ENCODE data around the gene TAF4B.
"Not testable (repeated sequence)": the region's sequence is repeated elsewhere in the genome, so short reads cannot be mapped to it uniquely, and the experiment has no call there.

Gene TAF4B

DNA sequence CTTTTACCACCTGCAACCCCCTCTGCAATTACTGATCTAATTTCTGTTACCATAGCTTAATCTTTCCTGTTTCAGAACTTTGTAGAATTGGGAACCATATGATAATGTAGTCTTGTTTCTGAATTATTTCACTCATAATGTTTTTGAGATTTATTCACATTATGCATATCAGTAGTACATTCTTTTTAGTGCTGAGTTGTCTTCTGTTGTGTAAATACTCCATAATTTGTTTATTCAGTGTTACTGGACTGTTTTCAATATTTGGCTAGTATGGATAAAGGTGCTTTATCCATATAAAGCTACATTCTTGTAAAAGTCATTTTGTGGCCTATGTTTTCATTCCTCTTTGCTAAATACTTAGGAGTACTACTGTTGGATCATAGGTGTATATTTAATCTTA lies 152.5 kb downstream of the TAF4B start:
- Histone ChIP-seq H3K4me3 (ENCODE audit: low read depth, low read length) (no peak overlapping the region), H3K27ac (ENCODE audit: extremely low read depth, low read depth, low read length) (no peak overlapping the region), H3K36me3 (ENCODE audit: control insufficient read depth in 2 of 2, insufficient read depth in 1 of 2, low read length in 2 of 2) (no peaks in the 10 kb centered on the region), H3K9me3 (ENCODE audit: control insufficient read depth, insufficient read depth, low read depth, low read length) (no peaks in the 10 kb centered on the region), H3K4me1 (ENCODE audit: control insufficient read depth, insufficient read depth, low read length) (no peaks in the 10 kb centered on the region)
- no peak for TF ChIP-seq ZNF423 (tag by site-specific recombination; IDR thresholded peaks at IDR 0.05)
- TF ChIP-seq ZNF776 (tag by site-specific recombination; IDR thresholded peaks at IDR 0.05; ENCODE audit: borderline replicate concordance): no peak
- no peak for TF ChIP-seq EGR2 (tag by site-specific recombination; IDR thresholded peaks at IDR 0.05; ENCODE audit: low read depth)
- no peak for TF ChIP-seq ZNF510 (tag by site-specific recombination; IDR thresholded peaks at IDR 0.05; ENCODE audit: insufficient replicate concordance)
- TF ChIP-seq, protein P1, sequence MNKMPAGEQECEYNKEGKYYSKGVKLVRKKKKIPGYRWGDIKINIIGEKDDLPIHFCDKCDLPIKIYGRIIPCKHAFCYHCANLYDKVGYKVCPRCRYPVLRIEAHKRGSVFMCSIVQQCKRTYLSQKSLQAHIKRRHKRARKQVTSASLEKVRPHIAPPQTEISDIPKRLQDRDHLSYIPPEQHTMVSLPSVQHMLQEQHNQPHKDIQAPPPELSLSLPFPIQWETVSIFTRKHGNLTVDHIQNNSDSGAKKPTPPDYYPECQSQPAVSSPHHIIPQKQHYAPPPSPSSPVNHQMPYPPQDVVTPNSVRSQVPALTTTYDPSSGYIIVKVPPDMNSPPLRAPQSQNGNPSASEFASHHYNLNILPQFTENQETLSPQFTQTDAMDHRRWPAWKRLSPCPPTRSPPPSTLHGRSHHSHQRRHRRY (tag by site-specific recombination; IDR thresholded peaks at IDR 0.05): no peak
- TF ChIP-seq ZNF311 (tag by site-specific recombination; IDR thresholded peaks at IDR 0.05; ENCODE audit: borderline replicate concordance): no peak
- no peak for TF ChIP-seq ZNF621 (tag by site-specific recombination; IDR thresholded peaks at IDR 0.05)
- no peak for TF ChIP-seq KLF8 (tag by site-specific recombination; IDR thresholded peaks at IDR 0.05)
- no peak for TF ChIP-seq ZNF112 (tag by site-specific recombination; IDR thresholded peaks at IDR 0.05)
- TF ChIP-seq ZNF16 (tag by site-specific recombination; IDR thresholded peaks at IDR 0.05; ENCODE audit: low read depth): no peak
- TF ChIP-seq, protein P2, sequence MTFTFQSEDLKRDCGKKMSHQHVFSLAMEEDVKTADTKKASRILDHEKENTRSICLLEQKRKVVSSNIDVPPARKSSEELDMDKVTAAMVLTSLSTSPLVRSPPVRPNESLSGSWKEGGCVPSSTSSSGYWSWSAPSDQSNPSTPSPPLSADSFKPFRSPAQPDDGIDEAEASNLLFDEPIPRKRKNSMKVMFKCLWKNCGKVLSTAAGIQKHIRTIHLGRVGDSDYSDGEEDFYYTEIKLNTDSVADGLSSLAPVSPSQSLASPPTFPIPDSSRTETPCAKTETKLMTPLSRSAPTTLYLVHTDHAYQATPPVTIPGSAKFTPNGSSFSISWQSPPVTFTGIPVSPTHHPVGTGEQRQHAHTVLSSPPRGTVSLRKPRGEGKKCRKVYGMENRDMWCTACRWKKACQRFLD (tag by site-specific recombination; IDR thresholded peaks at IDR 0.05): no peak
- TF ChIP-seq, protein P3, sequence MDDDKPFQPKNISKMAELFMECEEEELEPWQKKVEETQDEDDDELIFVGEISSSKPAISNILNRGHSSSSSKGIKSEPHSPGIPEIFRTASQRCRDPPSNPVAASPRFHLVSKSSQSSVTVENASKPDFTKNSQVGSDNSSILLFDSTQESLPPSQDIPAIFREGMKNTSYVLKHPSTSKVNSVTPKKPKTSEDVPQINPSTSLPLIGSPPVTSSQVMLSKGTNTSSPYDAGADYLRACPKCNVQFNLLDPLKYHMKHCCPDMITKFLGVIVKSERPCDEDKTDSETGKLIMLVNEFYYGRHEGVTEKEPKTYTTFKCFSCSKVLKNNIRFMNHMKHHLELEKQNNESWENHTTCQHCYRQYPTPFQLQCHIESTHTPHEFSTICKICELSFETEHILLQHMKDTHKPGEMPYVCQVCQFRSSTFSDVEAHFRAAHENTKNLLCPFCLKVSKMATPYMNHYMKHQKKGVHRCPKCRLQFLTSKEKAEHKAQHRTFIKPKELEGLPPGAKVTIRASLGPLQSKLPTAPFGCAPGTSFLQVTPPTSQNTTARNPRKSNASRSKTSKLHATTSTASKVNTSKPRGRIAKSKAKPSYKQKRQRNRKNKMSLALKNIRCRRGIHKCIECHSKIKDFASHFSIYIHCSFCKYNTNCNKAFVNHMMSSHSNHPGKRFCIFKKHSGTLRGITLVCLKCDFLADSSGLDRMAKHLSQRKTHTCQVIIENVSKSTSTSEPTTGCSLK (tag by site-specific recombination; IDR thresholded peaks at IDR 0.05): no peak
- TF ChIP-seq, protein P4, sequence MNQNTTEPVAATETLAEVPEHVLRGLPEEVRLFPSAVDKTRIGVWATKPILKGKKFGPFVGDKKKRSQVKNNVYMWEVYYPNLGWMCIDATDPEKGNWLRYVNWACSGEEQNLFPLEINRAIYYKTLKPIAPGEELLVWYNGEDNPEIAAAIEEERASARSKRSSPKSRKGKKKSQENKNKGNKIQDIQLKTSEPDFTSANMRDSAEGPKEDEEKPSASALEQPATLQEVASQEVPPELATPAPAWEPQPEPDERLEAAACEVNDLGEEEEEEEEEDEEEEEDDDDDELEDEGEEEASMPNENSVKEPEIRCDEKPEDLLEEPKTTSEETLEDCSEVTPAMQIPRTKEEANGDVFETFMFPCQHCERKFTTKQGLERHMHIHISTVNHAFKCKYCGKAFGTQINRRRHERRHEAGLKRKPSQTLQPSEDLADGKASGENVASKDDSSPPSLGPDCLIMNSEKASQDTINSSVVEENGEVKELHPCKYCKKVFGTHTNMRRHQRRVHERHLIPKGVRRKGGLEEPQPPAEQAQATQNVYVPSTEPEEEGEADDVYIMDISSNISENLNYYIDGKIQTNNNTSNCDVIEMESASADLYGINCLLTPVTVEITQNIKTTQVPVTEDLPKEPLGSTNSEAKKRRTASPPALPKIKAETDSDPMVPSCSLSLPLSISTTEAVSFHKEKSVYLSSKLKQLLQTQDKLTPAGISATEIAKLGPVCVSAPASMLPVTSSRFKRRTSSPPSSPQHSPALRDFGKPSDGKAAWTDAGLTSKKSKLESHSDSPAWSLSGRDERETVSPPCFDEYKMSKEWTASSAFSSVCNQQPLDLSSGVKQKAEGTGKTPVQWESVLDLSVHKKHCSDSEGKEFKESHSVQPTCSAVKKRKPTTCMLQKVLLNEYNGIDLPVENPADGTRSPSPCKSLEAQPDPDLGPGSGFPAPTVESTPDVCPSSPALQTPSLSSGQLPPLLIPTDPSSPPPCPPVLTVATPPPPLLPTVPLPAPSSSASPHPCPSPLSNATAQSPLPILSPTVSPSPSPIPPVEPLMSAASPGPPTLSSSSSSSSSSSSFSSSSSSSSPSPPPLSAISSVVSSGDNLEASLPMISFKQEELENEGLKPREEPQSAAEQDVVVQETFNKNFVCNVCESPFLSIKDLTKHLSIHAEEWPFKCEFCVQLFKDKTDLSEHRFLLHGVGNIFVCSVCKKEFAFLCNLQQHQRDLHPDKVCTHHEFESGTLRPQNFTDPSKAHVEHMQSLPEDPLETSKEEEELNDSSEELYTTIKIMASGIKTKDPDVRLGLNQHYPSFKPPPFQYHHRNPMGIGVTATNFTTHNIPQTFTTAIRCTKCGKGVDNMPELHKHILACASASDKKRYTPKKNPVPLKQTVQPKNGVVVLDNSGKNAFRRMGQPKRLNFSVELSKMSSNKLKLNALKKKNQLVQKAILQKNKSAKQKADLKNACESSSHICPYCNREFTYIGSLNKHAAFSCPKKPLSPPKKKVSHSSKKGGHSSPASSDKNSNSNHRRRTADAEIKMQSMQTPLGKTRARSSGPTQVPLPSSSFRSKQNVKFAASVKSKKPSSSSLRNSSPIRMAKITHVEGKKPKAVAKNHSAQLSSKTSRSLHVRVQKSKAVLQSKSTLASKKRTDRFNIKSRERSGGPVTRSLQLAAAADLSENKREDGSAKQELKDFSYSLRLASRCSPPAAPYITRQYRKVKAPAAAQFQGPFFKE (tag by site-specific recombination; IDR thresholded peaks at IDR 0.05; ENCODE audit: borderline replicate concordance): no peak
- no peak for TF ChIP-seq ZNF629 (tag by site-specific recombination; IDR thresholded peaks at IDR 0.05)
- ChIA-PET CTCF (interaction anchor here (0.6 to 1.9 kb wide), 2 partner anchors 10 to 72 kb away, joined by 4 to 6 read pairs; no protein-coding TSS in a partner anchor), POLR2A (no interaction called here)

DNA sequence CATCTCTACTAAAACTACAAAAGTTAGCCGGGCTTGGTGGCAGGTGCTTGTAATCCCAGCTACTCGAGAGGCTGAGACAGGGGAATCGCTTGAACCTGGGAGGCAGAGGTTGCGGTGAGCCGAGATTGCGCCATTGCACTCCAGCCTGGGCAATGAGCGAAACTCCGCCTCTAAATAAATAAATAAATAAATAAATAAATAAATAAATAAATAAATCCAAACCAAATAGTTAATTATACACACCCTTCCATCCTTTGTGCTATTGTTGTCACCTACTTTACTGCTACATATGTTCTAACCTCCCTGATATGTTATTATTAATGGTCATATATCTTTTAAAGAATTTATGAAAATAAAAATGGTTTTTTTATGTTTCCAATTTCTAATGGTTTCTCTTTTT lies 155.3 kb downstream of the TAF4B start:
- CTCF ChIA-PET: interaction anchor here (0.6 to 4.1 kb wide), 6 partner anchors 25 to 1654 kb away, joined by 3 to 15 read pairs (median 4); no protein-coding TSS in a partner anchor
- TF ChIP-seq, protein P5, sequence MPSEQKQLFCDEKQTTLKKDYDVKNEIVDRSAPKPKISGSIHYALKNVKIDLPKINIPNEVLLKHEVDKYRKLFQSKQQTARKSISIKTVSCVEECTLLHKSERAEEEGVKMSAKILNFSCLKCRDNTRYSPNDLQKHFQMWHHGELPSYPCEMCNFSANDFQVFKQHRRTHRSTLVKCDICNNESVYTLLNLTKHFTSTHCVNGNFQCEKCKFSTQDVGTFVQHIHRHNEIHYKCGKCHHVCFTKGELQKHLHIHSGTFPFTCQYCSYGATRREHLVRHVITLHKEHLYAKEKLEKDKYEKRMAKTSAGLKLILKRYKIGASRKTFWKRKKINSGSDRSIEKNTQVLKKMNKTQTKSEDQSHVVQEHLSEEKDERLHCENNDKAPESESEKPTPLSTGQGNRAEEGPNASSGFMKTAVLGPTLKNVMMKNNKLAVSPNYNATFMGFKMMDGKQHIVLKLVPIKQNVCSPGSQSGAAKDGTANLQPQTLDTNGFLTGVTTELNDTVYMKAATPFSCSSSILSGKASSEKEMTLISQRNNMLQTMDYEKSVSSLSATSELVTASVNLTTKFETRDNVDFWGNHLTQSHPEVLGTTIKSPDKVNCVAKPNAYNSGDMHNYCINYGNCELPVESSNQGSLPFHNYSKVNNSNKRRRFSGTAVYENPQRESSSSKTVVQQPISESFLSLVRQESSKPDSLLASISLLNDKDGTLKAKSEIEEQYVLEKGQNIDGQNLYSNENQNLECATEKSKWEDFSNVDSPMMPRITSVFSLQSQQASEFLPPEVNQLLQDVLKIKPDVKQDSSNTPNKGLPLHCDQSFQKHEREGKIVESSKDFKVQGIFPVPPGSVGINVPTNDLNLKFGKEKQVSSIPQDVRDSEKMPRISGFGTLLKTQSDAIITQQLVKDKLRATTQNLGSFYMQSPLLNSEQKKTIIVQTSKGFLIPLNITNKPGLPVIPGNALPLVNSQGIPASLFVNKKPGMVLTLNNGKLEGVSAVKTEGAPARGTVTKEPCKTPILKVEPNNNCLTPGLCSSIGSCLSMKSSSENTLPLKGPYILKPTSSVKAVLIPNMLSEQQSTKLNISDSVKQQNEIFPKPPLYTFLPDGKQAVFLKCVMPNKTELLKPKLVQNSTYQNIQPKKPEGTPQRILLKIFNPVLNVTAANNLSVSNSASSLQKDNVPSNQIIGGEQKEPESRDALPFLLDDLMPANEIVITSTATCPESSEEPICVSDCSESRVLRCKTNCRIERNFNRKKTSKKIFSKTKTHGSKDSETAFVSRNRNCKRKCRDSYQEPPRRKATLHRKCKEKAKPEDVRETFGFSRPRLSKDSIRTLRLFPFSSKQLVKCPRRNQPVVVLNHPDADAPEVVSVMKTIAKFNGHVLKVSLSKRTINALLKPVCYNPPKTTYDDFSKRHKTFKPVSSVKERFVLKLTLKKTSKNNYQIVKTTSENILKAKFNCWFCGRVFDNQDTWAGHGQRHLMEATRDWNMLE (tag by site-specific recombination; conservative IDR thresholded peaks at IDR 0.05; ENCODE audit: low read depth): peak; percentile 74
- 0 out of 2 replicates have a peak, but pooled peaks have one; percentile 18 for TF ChIP-seq ZNF138 (tag by site-specific recombination; IDR thresholded peaks at IDR 0.05; ENCODE audit: borderline replicate concordance)
- TF ChIP-seq ZNF266 (tag by site-specific recombination; IDR thresholded peaks at IDR 0.05; ENCODE audit: low read depth): peak; percentile 59
- 0 out of 2 replicates have a peak, but pooled peaks have one; percentile 26 for TF ChIP-seq ZNF501 (tag by site-specific recombination; IDR thresholded peaks at IDR 0.05)
- TF ChIP-seq, protein P6, sequence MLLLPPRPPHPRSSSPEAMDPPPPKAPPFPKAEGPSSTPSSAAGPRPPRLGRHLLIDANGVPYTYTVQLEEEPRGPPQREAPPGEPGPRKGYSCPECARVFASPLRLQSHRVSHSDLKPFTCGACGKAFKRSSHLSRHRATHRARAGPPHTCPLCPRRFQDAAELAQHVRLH (tag by site-specific recombination; IDR thresholded peaks at IDR 0.05): 0 out of 2 replicates have a peak, but pooled peaks have one; percentile 25

More for the DNA sequence above, 155.3 kb downstream of the TAF4B start:
- POLR2A ChIA-PET; H3K9me3 ChIP-seq (ENCODE audit: control insufficient read depth, insufficient read depth, low read depth, low read length); H3K27ac ChIP-seq (ENCODE audit: extremely low read depth, low read depth, low read length); H3K4me3 ChIP-seq (ENCODE audit: low read depth, low read length); H3K36me3 ChIP-seq (ENCODE audit: control insufficient read depth in 2 of 2, insufficient read depth in 1 of 2, low read length in 2 of 2); H3K4me1 ChIP-seq (ENCODE audit: control insufficient read depth, insufficient read depth, low read length): not testable (repeated sequence)

Data from HEK293 (cell line).